Inferior parietal cortex (tissue), 1 donor: ENCODE measurements around the gene CACNA1S.

Experiments
- DNase-seq: peaks from one replicate; pipeline ENCODE4 v3.0.0-alpha.2; 2016; ENCODE audit errors: extremely low spot score

CACNA1S gene

DNA sequence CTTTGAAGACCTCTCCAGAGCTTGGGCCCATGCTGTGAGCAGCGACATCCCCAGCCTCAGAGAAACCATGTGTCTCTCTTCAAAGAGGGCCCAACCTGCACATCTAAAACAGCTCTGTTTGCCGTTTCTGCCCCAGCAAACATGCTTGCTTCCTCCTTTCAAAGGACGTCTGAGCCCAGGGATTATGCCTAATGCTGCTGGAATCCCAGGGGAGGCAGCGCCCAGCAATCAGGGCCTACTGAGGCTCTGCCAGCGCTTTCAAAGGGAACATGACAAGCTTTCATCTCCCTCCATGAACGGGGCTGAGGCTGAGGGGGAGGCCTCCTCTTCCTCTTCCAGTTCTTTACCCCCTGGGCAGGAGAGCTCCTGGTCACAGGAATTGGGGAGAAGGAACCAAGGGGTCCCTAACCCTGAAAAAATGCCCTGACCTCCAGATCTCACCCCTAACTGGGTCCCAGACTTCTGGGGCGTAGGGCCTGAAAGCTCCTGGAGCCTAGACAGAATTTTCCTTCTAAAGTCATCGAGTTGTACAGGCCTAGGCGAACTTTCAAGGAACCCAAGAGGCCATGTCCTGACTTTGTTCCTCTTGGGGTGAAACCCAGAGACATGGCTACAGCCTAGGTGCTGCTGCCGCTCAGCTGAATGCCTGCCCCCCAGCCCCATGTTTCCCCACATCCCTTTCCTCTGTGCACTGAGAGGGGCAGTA lies 28.2 kb upstream of the CACNA1S start:
- DNase-seq, result no peak

DNA sequence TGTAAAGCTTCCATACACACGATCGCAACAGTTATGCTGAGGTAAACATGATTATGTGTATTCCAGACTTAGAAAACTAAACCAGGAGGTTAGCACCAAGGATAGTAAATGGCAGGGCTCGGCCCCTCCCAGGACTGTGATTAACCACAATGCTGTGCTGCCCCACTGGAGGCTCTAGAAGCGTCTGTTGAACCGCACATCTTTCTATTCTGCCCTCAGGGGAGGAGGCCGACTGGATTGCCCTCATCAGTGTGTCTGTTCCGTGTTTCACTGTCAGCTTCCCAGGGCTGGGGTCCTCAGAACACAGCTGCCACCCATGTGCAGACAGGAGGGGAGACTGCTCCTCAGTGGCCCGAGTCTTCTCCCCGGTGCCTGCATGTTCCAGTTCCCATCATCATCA lies 27.5 kb upstream of the CACNA1S start:
- DNase-seq, result no peak

DNA sequence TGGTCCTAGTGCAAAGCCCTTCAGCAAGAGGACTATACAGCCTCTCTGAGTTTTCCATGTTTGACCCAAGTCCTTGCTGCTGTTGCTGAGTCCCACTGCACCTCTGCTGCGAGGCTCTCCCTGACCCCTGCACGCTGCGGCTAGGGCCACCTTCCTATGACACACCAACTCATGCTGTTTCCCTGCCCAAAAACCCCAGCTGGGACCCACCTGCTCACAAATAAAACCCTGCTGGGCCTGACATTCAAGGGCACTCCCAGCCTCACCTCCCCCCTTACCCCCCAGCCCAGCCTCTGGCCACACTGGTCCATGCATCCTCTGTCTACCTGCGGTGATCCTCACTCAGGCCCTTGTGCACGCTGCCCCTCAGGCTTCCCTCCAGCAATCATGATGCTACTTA lies 27.1 kb upstream of the CACNA1S start:
- no peak for DNase-seq

DNA sequence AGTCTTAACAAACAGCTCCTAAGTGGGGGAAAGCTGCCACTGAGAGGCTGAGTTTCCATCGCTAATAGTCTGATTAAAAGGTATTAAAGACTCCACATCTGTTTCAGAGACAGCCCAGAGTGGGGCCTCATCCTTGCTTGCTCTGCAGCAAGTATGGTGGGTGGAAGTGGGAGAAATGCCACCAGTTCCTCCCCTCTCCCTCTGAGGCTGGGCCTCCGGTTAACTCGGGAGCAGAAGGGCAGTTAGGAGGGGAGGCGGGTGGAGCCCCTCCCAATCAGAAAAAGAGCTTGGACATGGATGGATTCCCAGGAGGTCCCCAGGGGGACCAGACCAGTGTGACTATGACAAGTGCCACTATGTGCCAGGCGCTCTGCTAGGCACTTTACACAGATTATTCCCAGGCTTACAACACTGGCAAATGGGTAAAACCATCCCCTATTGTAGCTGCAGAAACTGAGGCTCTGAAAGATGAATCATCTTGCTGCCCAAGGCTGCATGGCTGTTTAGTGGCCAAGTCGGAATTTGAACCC lies 26.1 kb upstream of the CACNA1S start:
- DNase-seq, result no peak

DNA sequence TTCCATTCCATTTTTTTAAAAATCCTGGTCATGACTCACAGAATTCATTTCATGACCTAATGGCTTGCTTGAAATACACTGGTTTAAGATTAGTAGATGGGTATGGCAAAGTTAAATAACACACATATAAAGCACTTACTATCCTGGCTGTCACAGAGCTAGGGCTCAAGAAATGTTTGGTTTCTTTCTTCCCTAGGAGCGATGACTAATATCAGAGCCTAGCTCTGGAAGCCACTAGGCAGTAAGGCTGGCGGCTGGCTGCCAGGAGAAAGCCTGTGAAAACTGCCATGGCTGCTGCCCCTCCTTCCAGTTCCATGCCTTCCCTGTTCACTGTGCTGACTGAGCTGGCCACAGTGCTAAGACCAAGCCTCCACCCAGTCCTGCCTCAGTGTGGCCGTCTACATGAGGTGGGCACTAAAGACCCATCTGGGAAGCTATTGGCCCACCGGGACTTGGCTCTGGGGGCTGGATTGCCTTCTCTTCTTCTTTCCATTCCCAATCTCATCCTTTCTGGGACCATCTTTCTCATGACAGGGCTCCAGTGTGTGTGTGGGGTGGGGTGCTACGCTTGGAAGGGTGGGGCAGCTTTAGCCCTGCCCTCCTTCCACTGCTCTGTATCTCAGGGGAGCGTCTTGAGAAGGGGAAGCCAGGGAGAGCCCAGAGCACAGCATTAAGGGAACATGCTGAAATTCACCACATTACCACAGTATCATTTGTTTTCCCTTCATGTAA lies 25.5 kb upstream of the CACNA1S start:
- DNase-seq, result peak; percentile 53

DNA sequence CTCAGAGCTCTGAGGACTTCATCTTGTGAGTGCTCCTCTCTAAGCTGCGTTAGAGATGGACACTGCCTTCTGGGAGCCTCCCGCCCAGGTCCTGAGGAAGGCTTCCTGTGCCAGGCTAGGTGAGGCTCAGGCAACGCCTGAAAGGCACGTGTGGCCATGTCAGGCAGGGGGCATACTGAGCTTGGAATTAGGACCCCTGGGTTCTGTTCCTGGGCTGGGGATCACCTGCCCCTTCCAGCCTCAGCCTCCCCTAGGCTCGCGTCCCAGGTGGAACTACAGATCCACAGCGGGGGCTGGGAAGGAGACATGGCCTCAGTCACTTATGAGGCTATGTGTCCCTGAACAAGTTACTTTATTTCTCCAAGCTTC lies 24.8 kb upstream of the CACNA1S start:
- DNase-seq, result no peak

DNA sequence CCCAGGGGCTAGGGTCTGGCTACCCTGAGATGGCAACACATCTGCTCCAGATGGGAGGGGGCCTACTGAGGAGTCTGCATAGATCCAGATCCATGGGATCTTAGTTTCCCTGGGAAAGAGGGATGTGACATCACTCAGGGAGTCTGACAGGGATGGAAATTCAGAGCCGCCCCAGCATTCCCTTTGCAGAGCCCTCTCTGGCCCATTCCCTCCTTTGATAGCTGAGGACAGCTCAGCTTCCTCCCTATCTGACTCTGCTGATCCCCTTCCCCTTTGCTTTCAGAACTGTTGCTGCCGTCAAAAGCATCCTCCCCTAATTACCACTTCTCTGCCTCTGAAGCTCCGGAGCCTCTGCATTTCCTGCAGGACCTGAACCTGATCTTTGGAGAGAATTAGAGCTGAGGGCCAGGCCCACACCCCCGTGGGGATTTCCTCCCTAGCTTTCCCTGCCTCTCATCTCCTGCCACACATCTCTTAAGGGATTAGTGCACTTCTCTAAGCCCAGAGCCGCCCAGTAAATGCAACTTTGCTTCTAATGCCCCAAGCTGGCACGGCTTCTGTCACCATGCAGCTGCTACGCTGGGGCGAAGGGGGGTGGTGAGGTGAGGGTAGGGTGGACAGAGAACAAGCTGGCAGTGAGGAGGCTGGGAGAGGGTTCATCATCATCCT lies 24.3 kb upstream of the CACNA1S start:
- no peak for DNase-seq

DNA sequence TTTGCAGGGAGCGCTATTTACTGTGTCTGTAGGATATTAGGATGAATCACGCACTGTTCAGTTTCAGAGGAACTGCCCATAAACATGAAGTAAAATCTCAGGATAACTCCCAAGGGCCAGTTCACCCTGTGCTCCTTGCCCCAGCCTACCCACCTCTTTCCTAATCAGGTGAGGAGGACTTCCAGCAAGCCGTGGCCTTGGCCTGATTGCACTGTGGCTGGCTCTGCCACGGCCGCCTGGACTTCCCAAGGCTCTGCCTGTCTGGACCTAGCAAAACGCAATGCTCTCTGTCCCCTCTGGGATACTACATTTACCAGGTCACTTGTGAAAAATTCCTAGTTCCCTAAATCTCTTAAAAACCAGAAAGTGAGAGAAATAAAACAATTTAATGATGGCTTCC lies 22.2 kb upstream of the CACNA1S start:
- DNase-seq, result no peak

DNA sequence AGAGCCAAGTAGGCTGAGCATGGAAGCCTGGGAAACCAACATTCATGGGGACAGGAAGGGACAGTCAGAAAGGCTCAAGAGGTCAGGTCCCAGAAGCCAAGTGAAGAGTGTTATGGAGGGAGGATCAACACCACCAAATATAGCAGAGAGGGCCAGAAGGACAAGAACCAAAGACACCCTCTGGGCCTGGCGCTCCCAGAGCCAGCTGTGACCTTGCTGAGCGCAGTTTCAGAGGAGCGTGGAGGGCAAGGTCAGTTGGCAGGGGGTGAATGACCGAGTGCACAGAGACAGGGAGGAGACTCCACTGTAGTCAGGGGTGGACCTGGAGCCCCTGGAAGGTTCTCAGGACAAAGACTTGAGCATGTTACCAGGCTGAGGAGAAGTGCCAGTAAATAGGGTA lies 19.2 kb upstream of the CACNA1S start:
- no peak for DNase-seq

DNA sequence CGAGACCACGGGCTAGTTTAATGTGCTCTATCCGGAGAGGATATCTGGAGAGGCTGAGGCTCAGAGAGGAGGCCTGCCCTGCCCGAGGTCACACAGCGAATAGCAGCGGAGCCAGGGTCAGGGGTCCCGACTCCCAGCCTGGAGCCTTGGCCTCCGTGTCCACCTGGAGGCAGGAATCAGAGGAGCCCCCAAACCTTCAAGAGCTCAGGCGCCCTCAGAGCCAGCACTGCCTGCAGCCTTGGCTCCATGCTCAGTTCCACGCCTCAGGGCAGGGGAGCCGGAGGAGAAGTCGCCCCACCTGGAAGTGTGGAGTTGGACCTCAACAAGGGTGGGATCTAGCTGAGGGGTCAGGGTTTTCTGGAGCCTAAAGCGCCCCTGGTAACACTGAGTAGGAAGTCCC lies 16.7 kb upstream of the CACNA1S start:
- no peak for DNase-seq

DNA sequence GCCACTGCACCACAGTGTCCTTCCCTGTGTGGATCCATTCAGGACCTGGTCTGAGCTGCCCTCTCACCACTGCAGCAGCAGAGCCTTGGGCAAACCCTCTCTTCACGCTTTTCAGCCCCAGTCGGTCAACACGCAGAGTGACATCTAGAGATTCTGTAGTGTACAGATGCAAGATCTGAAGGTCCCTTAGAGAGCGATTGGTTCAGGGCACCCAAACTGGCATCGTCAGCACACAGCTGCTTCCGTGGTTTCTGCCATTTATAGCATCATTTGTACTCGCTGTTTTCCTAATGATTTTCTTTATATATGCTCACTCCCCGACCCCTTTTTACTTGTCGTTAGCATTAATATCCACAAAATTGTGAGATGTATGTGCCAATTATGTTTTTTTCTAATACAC lies 16.2 kb upstream of the CACNA1S start:
- no peak for DNase-seq

DNA sequence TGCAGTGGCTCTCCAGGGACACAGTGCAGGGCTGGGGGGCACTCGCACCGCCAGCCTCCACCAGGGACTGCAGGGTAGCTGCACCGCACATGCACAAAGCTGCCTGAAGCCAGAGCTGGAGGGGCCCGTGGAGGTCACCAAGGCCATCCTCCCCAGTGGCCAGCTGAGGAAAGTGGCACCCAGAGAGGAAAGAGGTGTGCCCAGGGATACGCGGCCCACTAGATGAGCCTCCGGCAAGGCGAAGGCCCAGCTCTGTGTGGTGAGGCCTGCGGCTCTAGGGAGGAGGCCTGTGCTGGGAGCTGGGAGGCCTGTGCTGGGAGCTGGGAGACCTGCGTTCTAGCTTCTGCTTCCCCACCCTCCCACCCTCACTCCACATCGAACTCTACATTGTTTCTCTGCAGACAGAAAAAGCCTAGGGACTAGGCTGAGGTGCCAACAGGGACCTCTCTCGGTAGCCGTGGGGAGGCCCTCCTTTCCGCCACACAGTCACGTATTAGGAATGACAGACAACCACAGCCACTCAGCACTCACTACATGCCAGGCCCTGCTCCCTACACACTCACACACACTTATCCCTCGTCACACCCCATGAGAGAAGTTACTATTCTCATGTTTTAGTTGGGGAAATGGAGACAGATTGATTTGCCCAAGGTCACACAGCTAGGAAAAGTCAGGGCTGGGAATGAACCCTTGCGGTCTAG lies 15.7 kb upstream of the CACNA1S start:
- no peak for DNase-seq

DNA sequence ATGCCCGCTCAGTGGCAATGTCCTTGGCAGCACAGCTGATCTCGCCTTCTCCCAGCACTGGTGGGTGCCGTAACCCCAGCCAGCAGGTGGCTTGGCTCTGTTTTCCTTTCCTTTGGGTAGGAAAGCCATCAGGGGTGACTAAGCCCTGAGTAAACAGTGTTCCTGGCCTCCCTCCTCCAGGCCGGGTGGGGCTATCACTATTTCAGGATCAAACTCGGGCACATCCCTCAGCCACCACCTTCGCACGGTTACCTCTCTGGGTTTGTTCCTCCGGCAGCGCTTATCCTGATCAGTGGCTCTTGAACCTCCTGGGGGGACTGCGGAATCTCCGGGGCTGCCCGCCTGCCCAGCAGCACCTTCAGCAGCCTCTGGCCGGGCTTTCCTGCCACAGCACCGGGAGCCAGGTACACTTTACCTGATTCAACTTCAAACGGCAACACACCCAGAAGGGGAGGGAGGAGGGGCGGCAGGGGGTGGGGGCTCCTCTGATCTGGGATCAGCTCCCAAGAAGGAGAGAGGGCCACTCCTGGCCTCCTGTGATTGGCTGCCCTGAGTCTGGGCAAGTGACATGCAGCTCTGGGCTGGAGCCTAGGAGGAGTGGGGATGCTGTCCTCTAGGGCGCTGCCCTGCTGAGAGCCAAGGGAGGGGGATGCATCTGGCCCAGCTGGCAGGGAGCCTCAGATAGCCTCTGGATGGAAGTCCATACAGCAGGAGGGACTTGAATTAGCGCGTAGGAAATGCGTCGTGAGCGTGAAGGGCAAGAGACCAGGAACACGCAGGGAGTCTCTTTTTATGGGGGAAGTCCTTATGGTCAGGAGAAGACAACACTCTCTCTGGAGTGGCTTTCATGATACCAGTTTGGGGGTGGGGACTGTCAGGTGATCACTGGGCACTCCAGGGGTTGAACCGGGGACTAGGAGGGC lies 14.9 kb upstream of the CACNA1S start, which contains the start of gene ASCL5:
ASCL5 (minus strand) TSS at position 353 of the 923 bp plus-strand sequence. CDS start 11,812 bp downstream, outside the sequence.
- DNase-seq, result no peak

DNA sequence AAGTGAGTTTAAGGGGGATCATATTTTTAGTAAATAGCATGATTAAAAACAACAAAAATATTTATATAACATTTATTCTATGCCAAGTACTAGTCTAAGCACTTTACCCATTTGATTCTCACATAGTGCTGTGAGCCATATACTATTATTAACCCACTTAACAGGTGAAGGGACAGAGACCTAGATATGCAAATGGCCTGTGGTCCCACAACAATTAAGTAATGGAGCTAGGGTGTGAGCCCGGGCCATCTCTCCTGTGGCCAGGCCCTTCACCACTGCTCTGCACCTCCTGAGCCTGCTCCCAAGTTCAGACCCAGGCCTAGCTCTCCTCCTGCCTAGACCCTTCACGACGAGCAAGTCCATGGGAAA lies 14.2 kb upstream of the CACNA1S start:
- DNase-seq, result no peak

DNA sequence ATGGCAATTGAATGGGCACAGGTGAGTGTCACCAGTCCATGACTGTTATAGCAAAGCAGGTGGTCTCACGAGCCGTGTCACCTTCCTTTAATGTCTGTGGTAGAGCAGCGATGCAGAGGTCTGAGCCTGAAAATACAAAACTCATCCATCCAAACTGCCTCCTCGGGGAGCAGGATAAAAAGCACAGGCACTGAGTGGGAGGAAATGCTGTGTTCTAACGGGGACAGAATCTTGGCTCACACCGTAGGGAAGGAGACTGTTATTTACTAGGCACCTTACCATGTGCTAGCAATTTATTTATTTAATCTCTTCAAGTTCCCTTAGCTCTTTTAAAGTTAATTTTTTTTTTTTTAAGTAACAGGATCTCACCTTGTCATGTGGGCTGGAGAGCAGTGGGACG lies 13.6 kb upstream of the CACNA1S start:
- peak; percentile 24 for DNase-seq

DNA sequence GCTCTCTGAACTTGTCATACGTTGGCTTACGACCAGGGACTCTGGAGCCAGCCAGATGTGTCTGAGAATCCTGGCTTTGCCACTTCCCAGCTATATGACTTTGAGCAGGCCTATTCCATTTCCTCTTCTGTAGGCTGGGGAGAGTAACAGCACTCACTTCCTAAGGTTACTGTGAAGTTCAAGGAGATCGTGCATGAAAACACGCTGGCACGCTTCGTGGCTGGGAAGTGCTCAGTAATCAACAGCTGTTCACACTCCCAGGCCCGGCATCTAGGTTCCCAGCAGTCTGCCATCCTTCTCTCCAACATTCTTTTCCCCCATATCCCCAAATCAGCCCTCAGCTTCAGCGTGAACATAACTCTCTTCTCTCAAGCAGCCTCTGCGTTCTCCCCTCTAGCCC lies 12.8 kb upstream of the CACNA1S start:
- DNase-seq, result no peak

DNA sequence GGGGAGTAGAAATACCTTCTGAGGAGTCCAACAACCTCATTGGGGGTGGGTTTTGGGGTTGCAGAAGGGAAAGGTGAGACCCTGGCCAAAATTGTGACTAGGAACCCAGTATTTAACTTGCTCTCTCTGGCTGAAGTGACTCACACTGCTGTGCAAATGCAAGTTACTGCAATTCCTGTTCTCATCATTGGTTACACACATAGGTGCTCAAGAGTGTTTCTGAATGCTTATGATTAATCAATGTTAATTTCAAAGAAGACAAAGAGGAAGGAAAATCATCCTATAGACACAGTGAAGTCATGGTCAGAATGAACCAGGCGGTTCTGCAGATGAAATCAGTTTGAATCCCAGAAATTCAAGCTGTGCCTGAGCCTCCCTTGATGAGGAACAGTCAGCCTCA lies 11.6 kb upstream of the CACNA1S start:
- DNase-seq, result no peak

DNA sequence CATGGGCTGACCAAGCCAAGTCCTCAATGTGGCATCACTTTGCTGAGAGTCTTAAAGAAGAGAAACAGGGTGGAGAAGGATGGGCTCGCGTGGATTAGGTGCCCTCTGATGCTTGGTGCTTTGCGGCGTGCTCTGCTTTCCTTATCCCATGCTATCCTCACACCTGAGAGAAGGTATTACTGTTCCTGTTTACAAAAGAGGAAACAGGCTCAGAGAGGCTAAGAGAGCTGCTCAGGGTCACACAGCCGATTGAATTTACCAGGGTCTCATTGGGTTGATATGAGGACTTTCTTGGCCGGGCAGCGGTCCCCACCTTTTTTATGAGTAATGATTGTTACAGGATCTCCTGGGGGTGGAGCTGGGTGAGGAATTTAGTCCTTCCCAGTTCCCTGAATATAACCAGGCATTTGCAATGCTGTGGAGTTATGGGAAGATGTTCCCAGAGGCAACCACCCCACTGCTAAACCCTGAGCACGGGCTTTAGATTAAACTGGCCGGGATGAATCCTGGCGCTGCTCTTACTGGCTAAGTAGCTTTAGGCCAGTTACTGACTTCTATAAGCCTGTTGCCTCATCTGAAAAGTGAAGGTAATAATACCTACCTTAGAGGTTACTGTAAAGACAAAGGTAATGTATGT lies 10.2 kb upstream of the CACNA1S start:
- DNase-seq, result no peak

DNA sequence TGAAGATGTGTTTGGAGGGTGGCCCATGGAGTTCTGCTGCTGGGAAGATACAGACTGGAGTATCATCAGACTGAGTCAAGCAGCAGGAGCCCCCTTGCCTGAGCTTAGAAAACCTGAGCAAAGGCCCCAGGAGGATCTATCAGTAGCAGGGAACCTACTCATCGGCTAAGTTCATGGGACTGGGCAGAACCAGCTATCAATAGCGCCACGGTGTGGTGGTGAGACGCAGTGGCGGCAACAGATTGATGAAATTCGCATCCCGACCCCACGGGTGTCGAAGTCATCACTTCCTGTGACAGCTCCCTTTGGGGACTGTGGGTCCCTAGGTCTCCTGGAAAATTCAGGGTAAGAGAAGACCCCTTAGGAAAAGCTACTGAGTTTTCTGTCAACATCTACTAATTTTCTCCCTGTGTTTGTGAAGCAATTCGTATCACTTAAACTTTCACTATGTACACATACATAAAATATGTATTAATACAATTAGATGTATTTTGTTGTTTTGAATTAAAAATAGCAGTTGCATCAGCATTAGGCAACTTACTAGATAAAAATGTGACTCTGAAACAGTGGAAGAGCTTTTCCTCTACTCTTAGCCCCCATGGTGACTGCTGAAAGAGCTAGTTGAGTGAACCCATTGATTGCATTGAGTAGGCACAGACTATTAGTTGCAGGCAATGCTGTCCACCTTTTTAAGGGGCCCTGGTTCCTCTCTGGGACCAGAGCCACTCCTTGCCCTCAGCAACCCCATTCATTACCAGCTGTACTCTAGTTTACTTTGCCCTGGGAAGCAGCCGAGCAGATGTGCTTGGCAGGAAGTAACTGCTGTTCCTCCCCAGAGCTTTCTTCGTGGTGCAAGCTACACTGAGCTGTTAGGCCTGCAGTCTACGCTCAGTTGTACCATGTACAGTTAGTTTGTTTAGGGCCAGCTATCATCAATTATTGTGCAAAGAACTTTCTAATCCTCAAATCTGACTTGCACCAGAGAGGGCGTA lies 7.3 kb upstream of the CACNA1S start:
- DNase-seq, result peak; percentile 60
